CD14-positive monocyte (primary cell): ENCODE data around the gene NTM. TPM values are rescaled to one million over a fixed set of nuclear protein-coding genes. Genes with fewer than 3 reads are reported as not detected.

Source experiments
- DNase-seq, 3 donors: peaks; one replicate each; pipeline ENCODE4 v3.0.0-alpha.2; 2011 to 2022
- H2AFZ ChIP-seq: 2 replicates; pipeline ENCODE4 v1.6.0; 2012; ENCODE audit warnings: mild to moderate bottlenecking, low read depth, low read length, inconsistent platforms; ENCODE audit not compliant: insufficient read depth, poor library complexity, severe bottlenecking
- H3K27ac ChIP-seq, 2 donors: 1 replicate in 1 of 2; 2 replicates in 1 of 2; pipeline ENCODE4 v1.5.1; 2012 to 2013; ENCODE audit warnings: low read length in 2 of 2, control low read depth in 1 of 2, inconsistent platforms in 1 of 2, low read depth in 1 of 2, mild to moderate bottlenecking in 1 of 2
- H3K27me3 ChIP-seq, 2 donors: one replicate each; pipeline versions ENCODE4 v1.6.0 to v1.6.1; 2011 to 2013; ENCODE audit warnings: low read length in 2 of 2; ENCODE audit not compliant: control insufficient read depth in 2 of 2, insufficient read depth in 2 of 2
- H3K36me3 ChIP-seq, 2 donors: replicated peaks in 1 of 2; 1 replicate in 1 of 2; 2 replicates in 1 of 2; pipeline versions ENCODE4 v1.5.1 to v1.6.1; 2012 to 2013; ENCODE audit warnings: low read length in 2 of 2, control low read depth in 1 of 2, inconsistent platforms in 1 of 2, mild to moderate bottlenecking in 1 of 2; ENCODE audit not compliant: insufficient read depth in 2 of 2, control insufficient read depth in 1 of 2
- H3K4me1 ChIP-seq, 2 donors: 1 replicate in 1 of 2; 2 replicates in 1 of 2; pipeline versions ENCODE4 v1.5.1 to v1.6.1; 2012 to 2013; ENCODE audit warnings: low read length in 2 of 2, control low read depth in 1 of 2, inconsistent platforms in 1 of 2, mild to moderate bottlenecking in 1 of 2, moderate library complexity in 1 of 2; ENCODE audit not compliant: insufficient read depth in 2 of 2, control insufficient read depth in 1 of 2
- H3K4me2 ChIP-seq: replicated peaks from 2 replicates; pipeline ENCODE3; 2012; ENCODE audit warnings: low read length, moderate library complexity, mild to moderate bottlenecking; ENCODE audit not compliant: poor library complexity, severe bottlenecking; ENCODE audit errors: extremely low read depth
- H3K4me3 ChIP-seq, 3 experiments: fragments of 200-600 bp in 1 of 3; sonication (generic) in 1 of 3; replicated peaks in 1 of 3; 1 replicate in 2 of 3; 2 replicates in 1 of 3; pipeline ENCODE4 v1.5.1; 2011 to 2013; ENCODE audit warnings: low read length in 3 of 3, mild to moderate bottlenecking in 3 of 3, control low read depth in 2 of 3, low read depth in 2 of 3, inconsistent platforms in 1 of 3, moderate library complexity in 1 of 3
- H3K79me2 ChIP-seq: 2 replicates; pipeline ENCODE4 v1.6.0; 2012; ENCODE audit warnings: mild to moderate bottlenecking, control low read depth, inconsistent platforms, low read length, moderate library complexity; ENCODE audit not compliant: insufficient read depth
- H3K9ac ChIP-seq: 2 replicates; pipeline ENCODE4 v1.6.0; 2017; ENCODE audit warnings: low read length, mild to moderate bottlenecking; ENCODE audit not compliant: insufficient read depth, poor library complexity, severe bottlenecking
- H3K9me3 ChIP-seq, 2 donors: replicated peaks in 1 of 2; 1 replicate in 1 of 2; 2 replicates in 1 of 2; pipeline versions ENCODE4 v1.5.1 to v1.6.1; 2012 to 2013; ENCODE audit warnings: low read length in 2 of 2, control low read depth in 1 of 2; ENCODE audit not compliant: control insufficient read depth in 1 of 2, insufficient read depth in 1 of 2
- H4K20me1 ChIP-seq: 2 replicates; pipeline ENCODE4 v1.6.0; 2012; ENCODE audit warnings: mild to moderate bottlenecking, low read length, control low read depth, moderate library complexity; ENCODE audit not compliant: insufficient read depth
- H3K27ac Mint-ChIP-seq, 7 donors: one replicate each; pipeline ENCODE4 v1.8.0; 2020; ENCODE audit warnings: mild to moderate bottlenecking in 7 of 7, mixed read lengths in 7 of 7, moderate library complexity in 6 of 7, inconsistent platforms in 2 of 7
- H3K27me3 Mint-ChIP-seq, 3 donors: one replicate each; pipeline ENCODE4 v1.8.0; 2021 to 2022; ENCODE audit warnings: low read depth in 3 of 3, mild to moderate bottlenecking in 3 of 3, mixed read lengths in 3 of 3, moderate library complexity in 3 of 3, inconsistent platforms in 1 of 3
- H3K36me3 Mint-ChIP-seq, 2 donors: one replicate each; pipeline ENCODE4 v1.8.0; 2020; ENCODE audit warnings: mixed read lengths in 2 of 2, inconsistent platforms in 1 of 2, mild to moderate bottlenecking in 1 of 2
- H3K4me1 Mint-ChIP-seq: one replicate; pipeline ENCODE4 v1.8.0; 2020; ENCODE audit warnings: mild to moderate bottlenecking, mixed read lengths
- H3K4me3 Mint-ChIP-seq, 2 donors: one replicate each; pipeline ENCODE4 v1.8.0; 2020; ENCODE audit warnings: mild to moderate bottlenecking in 2 of 2, mixed read lengths in 2 of 2, moderate library complexity in 1 of 2
- H3K9me3 Mint-ChIP-seq, 7 donors: one replicate each; pipeline ENCODE4 v1.8.0; 2020 to 2022; ENCODE audit warnings: mixed read lengths in 7 of 7, mild to moderate bottlenecking in 6 of 7, moderate library complexity in 6 of 7, inconsistent platforms in 2 of 7
- WGBS: methylation state at CpG from one replicate; pipeline ENCODE4 v1.1.5; 2013; ENCODE audit warnings: missing lambda C conversion rate; ENCODE audit not compliant: insufficient coverage; 5-methylcytosine and 5-hydroxymethylcytosine counted together
- intact Hi-C, 2 donors: fragments of 100-400 bp; cut with micrococcal nuclease; formaldehyde crosslinking; loops; one replicate each; pipeline versions ENCODE4 v1.15.0 to v1.15.1; 2023
- polyA plus RNA-seq, 3 donors: library from polyadenylated mRNA; depleted of rRNA in 1 of 3; unstranded in 2 of 3; stranded (reverse) in 1 of 3; fragments of 300-500 nt in 2 of 3; fragments of >200 nt in 1 of 3; fragmentation: Illumina TruSeq in 2 of 3; gene quantifications; 1 replicate in 2 of 3; 2 replicates in 1 of 3; pipeline ENCODE4 v1.2.3, GENCODE V29; 2012 to 2021
- TF ChIP-seq, protein P1 (sequence below): fragments of 200-600 bp; IDR thresholded peaks from one replicate; pipeline ENCODE4 v1.8.0; 2022; ENCODE audit warnings: antibody characterized with exemption, mild to moderate bottlenecking

The NTM gene
- polyA plus RNA-seq, 3 donors: not detected

DNA sequence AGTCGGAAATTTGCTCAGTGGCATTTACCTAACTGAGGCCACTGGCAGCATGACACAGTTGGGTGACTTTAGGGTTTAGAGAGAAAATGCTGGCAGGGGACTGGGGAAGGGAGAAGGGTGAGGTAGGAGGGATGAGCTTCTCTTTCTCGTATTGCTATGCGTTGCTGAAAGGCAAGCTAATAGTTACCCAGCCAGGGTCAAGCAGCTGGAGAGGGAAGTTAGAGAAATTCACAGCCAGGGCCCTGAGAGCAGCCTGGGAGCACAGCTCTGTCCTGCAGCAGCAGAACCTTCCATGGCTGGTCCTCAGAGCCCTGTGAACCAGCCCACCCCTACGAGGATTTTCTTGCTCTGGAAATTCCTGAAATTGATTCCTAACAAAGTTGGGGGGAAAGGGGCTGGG, 679.6 kb downstream of the NTM start:
- Histone ChIP-seq H3K4me2 (no peak overlapping the region), H3K27me3 (no peaks in the 10 kb centered on the region), H3K9ac (no peak overlapping the region), H3K4me3 (no peak overlapping the region), H3K9me3 (no peaks in the 10 kb centered on the region), H4K20me1 (no peaks in the 10 kb centered on the region), H3K27ac (no peak overlapping the region), H3K79me2 (no peaks in the 10 kb centered on the region), H2AFZ (no peak overlapping the region), H3K36me3 (no peaks in the 10 kb centered on the region), H3K4me1 (peaks cover 38 to 58% of the 10 kb centered on the region in 2 donors)
- intact Hi-C loops: no loop called here
- DNase-seq: no peak
- peak overlapping the region in 1 of 2 donors; percentile 12 for H3K4me3 Mint-ChIP-seq
- TF ChIP-seq, protein P1, sequence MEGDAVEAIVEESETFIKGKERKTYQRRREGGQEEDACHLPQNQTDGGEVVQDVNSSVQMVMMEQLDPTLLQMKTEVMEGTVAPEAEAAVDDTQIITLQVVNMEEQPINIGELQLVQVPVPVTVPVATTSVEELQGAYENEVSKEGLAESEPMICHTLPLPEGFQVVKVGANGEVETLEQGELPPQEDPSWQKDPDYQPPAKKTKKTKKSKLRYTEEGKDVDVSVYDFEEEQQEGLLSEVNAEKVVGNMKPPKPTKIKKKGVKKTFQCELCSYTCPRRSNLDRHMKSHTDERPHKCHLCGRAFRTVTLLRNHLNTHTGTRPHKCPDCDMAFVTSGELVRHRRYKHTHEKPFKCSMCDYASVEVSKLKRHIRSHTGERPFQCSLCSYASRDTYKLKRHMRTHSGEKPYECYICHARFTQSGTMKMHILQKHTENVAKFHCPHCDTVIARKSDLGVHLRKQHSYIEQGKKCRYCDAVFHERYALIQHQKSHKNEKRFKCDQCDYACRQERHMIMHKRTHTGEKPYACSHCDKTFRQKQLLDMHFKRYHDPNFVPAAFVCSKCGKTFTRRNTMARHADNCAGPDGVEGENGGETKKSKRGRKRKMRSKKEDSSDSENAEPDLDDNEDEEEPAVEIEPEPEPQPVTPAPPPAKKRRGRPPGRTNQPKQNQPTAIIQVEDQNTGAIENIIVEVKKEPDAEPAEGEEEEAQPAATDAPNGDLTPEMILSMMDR: no peak
- peak overlapping the region in 5 of 7 donors; percentile 11 to 65 (median 50) for H3K27ac Mint-ChIP-seq
- H3K27me3 Mint-ChIP-seq: peaks cover 0 to 9% (median 5%) of the 10 kb centered on the region in 3 donors
- peaks cover 0 to 2% (median 0%) of the 10 kb centered on the region in 7 donors for H3K9me3 Mint-ChIP-seq
- WGBS: 74% methylated on average over 3 of the region's 4 CpGs
- H3K36me3 Mint-ChIP-seq: no peaks in the 10 kb centered on the region
- peaks cover 63% of the 10 kb centered on the region for H3K4me1 Mint-ChIP-seq

DNA sequence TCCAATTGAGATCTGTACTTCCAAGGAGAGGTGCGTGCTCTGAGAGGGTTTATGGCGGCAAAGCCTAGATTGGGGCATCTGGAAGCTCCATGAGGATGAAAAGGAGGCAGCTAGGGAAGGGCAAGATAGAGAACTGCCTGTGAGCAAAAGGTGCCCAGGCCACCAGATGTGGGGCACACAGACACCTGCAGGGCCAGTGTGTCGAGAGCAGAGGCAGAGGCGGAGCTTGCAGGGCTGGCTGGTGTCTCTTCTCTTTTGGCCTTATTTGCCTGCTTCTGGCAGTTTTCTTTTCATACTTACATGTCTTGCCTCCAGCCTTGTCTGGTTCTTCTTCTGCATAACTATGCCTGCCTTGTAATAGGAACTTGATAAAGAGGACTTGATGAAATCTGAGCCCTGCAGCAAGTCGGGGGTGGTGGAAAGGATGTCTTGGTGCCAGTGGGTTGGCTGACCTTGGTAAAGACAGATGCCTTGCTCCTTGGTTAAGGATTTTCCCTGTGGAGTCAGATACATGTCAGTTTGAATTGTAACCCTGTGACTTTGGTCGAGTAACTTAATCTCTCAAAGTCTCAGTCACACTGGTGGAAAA, 680.3 kb downstream of the NTM start:
- H3K36me3 Mint-ChIP-seq: no peaks in the 10 kb centered on the region
- Histone ChIP-seq H2AFZ (no peak overlapping the region), H3K4me2 (no peak overlapping the region), H3K4me3 (no peak overlapping the region), H3K79me2 (no peaks in the 10 kb centered on the region), H3K9me3 (no peaks in the 10 kb centered on the region), H3K36me3 (no peaks in the 10 kb centered on the region), H3K27ac (no peak overlapping the region), H3K27me3 (no peaks in the 10 kb centered on the region), H3K9ac (no peak overlapping the region), H3K4me1 (peaks cover 34 to 54% of the 10 kb centered on the region in 2 donors), H4K20me1 (no peaks in the 10 kb centered on the region)
- H3K4me1 Mint-ChIP-seq: peaks cover 56% of the 10 kb centered on the region
- peaks cover 0 to 9% (median 5%) of the 10 kb centered on the region in 3 donors for H3K27me3 Mint-ChIP-seq
- TF ChIP-seq, protein P1: no peak
- H3K4me3 Mint-ChIP-seq: no peak overlapping the region
- intact Hi-C loops: no loop called here
- peaks cover 0 to 2% (median 0%) of the 10 kb centered on the region in 7 donors for H3K9me3 Mint-ChIP-seq
- 72% methylated on average over 5 of the region's 6 CpGs for WGBS
- peak overlapping the region in 3 of 7 donors; percentile 3 to 65 (median 60) for H3K27ac Mint-ChIP-seq
- no peak for DNase-seq
